A549 (cell line): ENCODE measurements around the gene LRP5. TPM values are rescaled to one million over a fixed set of nuclear protein-coding genes. Genes with fewer than 3 reads are reported as not detected.

Source experiments
- ATAC-seq, 2 experiments: fragments of 200-7000 bp in 1 of 2; fragments of >200 bp in 1 of 2; cut with Nextera tagmentation in 1 of 2; cut with Tn5 transposase in 1 of 2; 3 replicates each; pipeline versions ENCODE4 v1.8.0 to v1.9.1; 2018 to 2020; ENCODE audit warnings: mild to moderate bottlenecking in 1 of 2, moderate library complexity in 1 of 2
- CTCF ChIA-PET: fragments of 300-600 bp; sonication (Branson Sonifier 250); formaldehyde crosslinking; extraction: SDS; loops from one replicate; lab custom pipeline; 2021; ENCODE audit warnings: antibody characterized with exemption, inconsistent platforms; lab: Yijun Ruan, JAX
- POLR2A ChIA-PET: fragments of 350-600 bp; formaldehyde crosslinking; extraction: SDS; loops from one replicate; lab custom pipeline; 2021; ENCODE audit warnings: antibody characterized with exemption, inconsistent platforms; lab: Yijun Ruan, JAX
- DNase-seq, 2 experiments: peaks; one replicate each; pipeline versions ENCODE4 v3.0.0 to v3.0.0-alpha.2; 2011 to 2016; ENCODE audit warnings: low read depth in 1 of 2, low spot score in 1 of 2
- FAIRE-seq: peaks from 2 replicates; lab custom pipeline; 2011; peaks lifted over from hg19 to GRCh38; lab: Jason Lieb, UNC
- H3K27ac ChIP-seq, 2 experiments: fragments of >200 bp; sonication (Bioruptor Twin); formaldehyde crosslinking; 3 replicates each; pipeline ENCODE4 v1.5.1; 2016 to 2017
- H3K4me1 ChIP-seq: fragments of >200 bp; sonication (Bioruptor Twin); formaldehyde crosslinking; 3 replicates; pipeline ENCODE4 v1.6.1; 2016
- H3K4me2 ChIP-seq: fragments of >200 bp; sonication (Bioruptor Twin); formaldehyde crosslinking; 3 replicates; pipeline ENCODE4 v1.6.1; 2016
- H3K4me3 ChIP-seq: fragments of >200 bp; sonication (Bioruptor Twin); formaldehyde crosslinking; 3 replicates; pipeline ENCODE4 v1.5.1; 2016
- H3K9me3 ChIP-seq: fragments of >200 bp; sonication (Bioruptor Twin); formaldehyde crosslinking; 3 replicates; pipeline ENCODE4 v1.6.1; 2016
- BHLHE40 ChIP-seq: IDR thresholded peaks from 2 replicates; pipeline ENCODE4 v1.6.1; 2012; ENCODE audit warnings: low read depth, low read length, inconsistent platforms
- CBX2 ChIP-seq: fragments of 200-600 bp; sonication (generic); IDR thresholded peaks from 2 replicates; pipeline ENCODE4 v1.6.1; 2016; ENCODE audit warnings: low read depth, mild to moderate bottlenecking, borderline replicate concordance
- CHD2 ChIP-seq: fragments of 150-350 bp; IDR thresholded peaks from 2 replicates; pipeline ENCODE4 v1.6.1; 2014; ENCODE audit warnings: low read length; ENCODE audit not compliant: partially characterized antibody
- FOSB ChIP-seq: fragments of 250-450 bp; sonication (Bioruptor Pico); IDR thresholded peaks from 2 replicates; pipeline ENCODE4 v1.5.0; 2020; ENCODE audit warnings: mild to moderate bottlenecking, moderate library complexity
- FOXS1 ChIP-seq: fragments of 250-450 bp; sonication (Bioruptor Pico); IDR thresholded peaks from 2 replicates; pipeline ENCODE4 v1.5.0; 2020; ENCODE audit warnings: mild to moderate bottlenecking, moderate library complexity
- HOXA7 ChIP-seq: fragments of 250-450 bp; sonication (Bioruptor Pico); IDR thresholded peaks from 2 replicates; pipeline ENCODE4 v1.5.0; 2020; ENCODE audit warnings: mild to moderate bottlenecking, moderate library complexity
- JUN ChIP-seq, 2 experiments: fragments of >200 bp; sonication (Bioruptor Twin); formaldehyde crosslinking; IDR thresholded peaks; 2 replicates in 1 of 2; 3 replicates in 1 of 2; pipeline ENCODE4 v1.6.1; 2016 to 2017
- KDM1A ChIP-seq: fragments of 200-600 bp; sonication (generic); IDR thresholded peaks from 2 replicates; pipeline ENCODE4 v1.6.1; 2016; ENCODE audit warnings: low read depth, mild to moderate bottlenecking
- MYC ChIP-seq: IDR thresholded peaks from 2 replicates; pipeline ENCODE4 v1.6.1; 2012; ENCODE audit warnings: mild to moderate bottlenecking, inconsistent platforms, low read length, improper control_type of control experiment, borderline replicate concordance
- NPAS2 ChIP-seq: fragments of 250-450 bp; sonication (Bioruptor Pico); IDR thresholded peaks from 2 replicates; pipeline ENCODE4 v1.8.0; 2022; ENCODE audit warnings: mild to moderate bottlenecking, moderate library complexity, borderline replicate concordance
- NR3C1 ChIP-seq: fragments of >200 bp; sonication (Bioruptor Twin); formaldehyde crosslinking; IDR thresholded peaks from 3 replicates; pipeline ENCODE4 v1.6.1; 2017
- RARB ChIP-seq: fragments of 250-450 bp; sonication (Bioruptor Pico); IDR thresholded peaks from 2 replicates; pipeline ENCODE4 v1.8.0; 2021; ENCODE audit warnings: mild to moderate bottlenecking, moderate library complexity
- SREBF2 ChIP-seq: fragments of 450-650 bp; IDR thresholded peaks from 2 replicates; pipeline ENCODE4 v1.6.1; 2014; ENCODE audit warnings: mild to moderate bottlenecking, moderate library complexity
- ZNF302 ChIP-seq: fragments of 250-450 bp; sonication (Bioruptor Pico); IDR thresholded peaks from 2 replicates; pipeline ENCODE4 v1.9.0; 2021; ENCODE audit warnings: inconsistent platforms, mild to moderate bottlenecking, moderate library complexity
- ZSCAN20 ChIP-seq: fragments of 250-450 bp; sonication (Bioruptor Pico); IDR thresholded peaks from 2 replicates; pipeline ENCODE4 v1.8.0; 2022; ENCODE audit warnings: mild to moderate bottlenecking, moderate library complexity
- WGBS: methylation state at CpG from one replicate; pipeline ENCODE4 v1.1.6; 2017; ENCODE audit errors: missing lambda C conversion rate; 5-methylcytosine and 5-hydroxymethylcytosine counted together
- polyA plus RNA-seq, 4 experiments: library from polyadenylated mRNA; depleted of rRNA in 3 of 4; stranded (reverse); fragments of >200 nt; fragmentation: RNase III in 1 of 4; extraction: RNeasy Plus Mini Kit Qiagen cat#74134 plus additional on column Dnase treatment in 1 of 4; gene quantifications; 2 replicates in 3 of 4; 3 replicates in 1 of 4; pipeline ENCODE4 v1.2.3, GENCODE V29; 2011 to 2017
- TF ChIP-seq, protein P1 (sequence below): fragments of 200-600 bp; sonication (generic); IDR thresholded peaks from 2 replicates; pipeline ENCODE4 v1.6.1; 2016; ENCODE audit warnings: antibody characterized with exemption, mild to moderate bottlenecking, moderate library complexity
- TF ChIP-seq, protein P2 (sequence below): fragments of >200 bp; sonication (Bioruptor Twin); formaldehyde crosslinking; IDR thresholded peaks from 3 replicates; pipeline ENCODE4 v1.6.1; 2016
- TF ChIP-seq, protein P3 (sequence below): fragments of >200 bp; sonication (Bioruptor Twin); formaldehyde crosslinking; IDR thresholded peaks from 3 replicates; pipeline ENCODE4 v1.5.1; 2016
- TF ChIP-seq, protein P4 (sequence below): IDR thresholded peaks from 2 replicates; pipeline ENCODE4 v1.6.1; 2012
- TF ChIP-seq, protein P5 (sequence below): fragments of 250-450 bp; sonication (Bioruptor Pico); IDR thresholded peaks from 2 replicates; pipeline ENCODE4 v1.5.0; 2020; ENCODE audit warnings: low read depth, mild to moderate bottlenecking, moderate library complexity

LRP5 gene
- polyA plus RNA-seq, 2 of the 4 experiments (the other 2 are of a cell fraction): 10.9 to 32.3 TPM

DNA sequence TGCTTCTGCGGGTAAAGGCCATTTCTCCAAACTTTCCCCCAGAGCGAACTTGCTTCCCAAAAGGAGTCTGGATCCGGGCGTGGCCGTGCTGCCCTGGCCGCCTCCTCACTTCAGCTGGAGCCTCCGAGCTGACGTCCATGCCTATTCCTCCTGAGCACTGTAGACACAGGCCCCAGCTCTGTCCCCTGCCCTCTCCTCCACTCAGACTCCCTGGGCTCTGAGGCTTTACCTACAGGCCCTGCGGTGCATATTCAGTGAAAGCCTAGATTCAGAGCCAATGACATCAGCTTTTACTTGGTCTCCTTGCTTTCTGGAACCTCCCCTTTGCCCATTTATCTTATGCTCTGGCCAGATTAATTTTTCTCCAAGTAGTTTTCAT is 9.7 kb downstream of the LRP5 start:
- ATAC-seq: peak in 1 of 2 experiments; percentile 17; a peak in 3 of 6 replicates
- Histone ChIP-seq H3K4me3 (no peak overlapping the region), H3K27ac (peak overlapping the region in 1 of 2 experiments; percentile 48; a peak in 3 of 6 replicates), H3K4me2 (peak overlapping the region; percentile 13; the same call in 1 of the 3 replicates), H3K4me1 (peaks cover 30% of the 10 kb centered on the region), H3K9me3 (no peaks in the 10 kb centered on the region)
- no peak for TF ChIP-seq ZNF302
- DNase-seq: no peak
- POLR2A ChIA-PET: no interaction called here
- WGBS: 81% methylated on average over 9 of the region's 9 CpGs
- CTCF ChIA-PET: interaction anchor here (0.6 to 3.7 kb wide), 4 partner anchors 24 to 60 kb away, joined by 3 to 13 read pairs (median 4); no protein-coding TSS in a partner anchor
- FAIRE-seq: no peak

DNA sequence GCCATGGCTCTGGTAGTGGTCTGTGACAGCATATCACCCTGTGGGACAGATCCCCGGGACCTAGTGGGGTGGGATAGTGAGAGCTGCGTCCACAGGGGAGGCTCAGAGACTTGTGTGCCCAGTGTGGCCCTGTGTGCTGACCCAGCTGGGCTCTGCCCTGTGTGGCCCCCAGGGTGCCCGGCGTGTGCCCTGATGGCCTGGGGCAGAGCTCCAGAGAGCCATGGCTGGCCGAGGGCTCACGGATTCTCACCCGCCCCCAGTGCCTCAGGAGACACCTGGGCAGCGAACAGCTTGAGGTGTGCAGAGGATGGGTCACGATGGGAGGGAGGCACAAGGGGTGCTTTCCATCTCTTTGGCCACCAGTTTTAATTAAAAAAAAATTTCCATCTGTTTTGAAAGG is 11.8 kb downstream of the LRP5 start:
- POLR2A ChIA-PET: no interaction called here
- DNase-seq: no peak
- no peak for ATAC-seq
- peaks cover 30% of the 10 kb centered on the region for H3K4me1 ChIP-seq
- no peaks in the 10 kb centered on the region for H3K9me3 ChIP-seq
- TF ChIP-seq RARB: no peak
- no peak for TF ChIP-seq BHLHE40
- H3K27ac ChIP-seq: no peak overlapping the region
- CTCF ChIA-PET: interaction anchor here (0.6 to 1.4 kb wide), 5 partner anchors 13 to 67 kb away, joined by 3 to 6 read pairs (median 3); no protein-coding TSS in a partner anchor
- H3K4me3 ChIP-seq: no peak overlapping the region
- no peak overlapping the region for H3K4me2 ChIP-seq
- WGBS: 95% methylated on average over 9 of the region's 9 CpGs
- no peak for FAIRE-seq

DNA sequence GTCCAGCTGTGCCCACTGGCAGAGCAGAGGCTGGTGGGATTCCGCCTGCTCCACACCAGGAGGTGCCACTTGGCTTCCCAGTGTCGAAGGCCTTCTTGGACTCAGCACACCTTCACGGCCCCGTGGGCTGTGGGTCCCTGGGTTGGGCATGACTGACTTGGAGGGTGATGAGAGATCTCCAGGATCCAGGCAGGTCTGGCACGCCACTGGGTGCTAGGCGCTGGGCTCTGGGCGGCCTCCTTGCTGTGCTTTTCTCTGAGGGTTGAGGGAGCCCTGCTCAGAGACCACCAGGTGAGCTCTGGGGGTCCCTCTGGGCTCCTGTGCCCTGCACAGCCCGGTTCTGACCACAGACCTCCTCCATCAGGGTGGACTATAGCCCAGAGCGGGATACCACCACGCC is 12.3 kb downstream of the LRP5 start:
- TF ChIP-seq HOXA7 (CRISPR knock-in tag): no peak
- TF ChIP-seq, protein P1, sequence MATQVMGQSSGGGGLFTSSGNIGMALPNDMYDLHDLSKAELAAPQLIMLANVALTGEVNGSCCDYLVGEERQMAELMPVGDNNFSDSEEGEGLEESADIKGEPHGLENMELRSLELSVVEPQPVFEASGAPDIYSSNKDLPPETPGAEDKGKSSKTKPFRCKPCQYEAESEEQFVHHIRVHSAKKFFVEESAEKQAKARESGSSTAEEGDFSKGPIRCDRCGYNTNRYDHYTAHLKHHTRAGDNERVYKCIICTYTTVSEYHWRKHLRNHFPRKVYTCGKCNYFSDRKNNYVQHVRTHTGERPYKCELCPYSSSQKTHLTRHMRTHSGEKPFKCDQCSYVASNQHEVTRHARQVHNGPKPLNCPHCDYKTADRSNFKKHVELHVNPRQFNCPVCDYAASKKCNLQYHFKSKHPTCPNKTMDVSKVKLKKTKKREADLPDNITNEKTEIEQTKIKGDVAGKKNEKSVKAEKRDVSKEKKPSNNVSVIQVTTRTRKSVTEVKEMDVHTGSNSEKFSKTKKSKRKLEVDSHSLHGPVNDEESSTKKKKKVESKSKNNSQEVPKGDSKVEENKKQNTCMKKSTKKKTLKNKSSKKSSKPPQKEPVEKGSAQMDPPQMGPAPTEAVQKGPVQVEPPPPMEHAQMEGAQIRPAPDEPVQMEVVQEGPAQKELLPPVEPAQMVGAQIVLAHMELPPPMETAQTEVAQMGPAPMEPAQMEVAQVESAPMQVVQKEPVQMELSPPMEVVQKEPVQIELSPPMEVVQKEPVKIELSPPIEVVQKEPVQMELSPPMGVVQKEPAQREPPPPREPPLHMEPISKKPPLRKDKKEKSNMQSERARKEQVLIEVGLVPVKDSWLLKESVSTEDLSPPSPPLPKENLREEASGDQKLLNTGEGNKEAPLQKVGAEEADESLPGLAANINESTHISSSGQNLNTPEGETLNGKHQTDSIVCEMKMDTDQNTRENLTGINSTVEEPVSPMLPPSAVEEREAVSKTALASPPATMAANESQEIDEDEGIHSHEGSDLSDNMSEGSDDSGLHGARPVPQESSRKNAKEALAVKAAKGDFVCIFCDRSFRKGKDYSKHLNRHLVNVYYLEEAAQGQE: no peak
- TF ChIP-seq, all 56 proteins: peak for 0
- Histone ChIP-seq H3K4me1 (peaks cover 30% of the 10 kb centered on the region), H3K4me3 (no peak overlapping the region), H3K9me3 (no peaks in the 10 kb centered on the region), H3K4me2 (no peak overlapping the region), H3K27ac (no peak overlapping the region)
- FAIRE-seq (no peak), DNase-seq (no peak), ATAC-seq (no peak)
- 88% methylated on average over 6 of the region's 10 CpGs for WGBS
- ChIA-PET POLR2A (no interaction called here), CTCF (interaction anchor here (0.6 to 1.4 kb wide), 7 partner anchors 11 to 122 kb away, joined by 3 to 6 read pairs (median 3); no protein-coding TSS in a partner anchor)

DNA sequence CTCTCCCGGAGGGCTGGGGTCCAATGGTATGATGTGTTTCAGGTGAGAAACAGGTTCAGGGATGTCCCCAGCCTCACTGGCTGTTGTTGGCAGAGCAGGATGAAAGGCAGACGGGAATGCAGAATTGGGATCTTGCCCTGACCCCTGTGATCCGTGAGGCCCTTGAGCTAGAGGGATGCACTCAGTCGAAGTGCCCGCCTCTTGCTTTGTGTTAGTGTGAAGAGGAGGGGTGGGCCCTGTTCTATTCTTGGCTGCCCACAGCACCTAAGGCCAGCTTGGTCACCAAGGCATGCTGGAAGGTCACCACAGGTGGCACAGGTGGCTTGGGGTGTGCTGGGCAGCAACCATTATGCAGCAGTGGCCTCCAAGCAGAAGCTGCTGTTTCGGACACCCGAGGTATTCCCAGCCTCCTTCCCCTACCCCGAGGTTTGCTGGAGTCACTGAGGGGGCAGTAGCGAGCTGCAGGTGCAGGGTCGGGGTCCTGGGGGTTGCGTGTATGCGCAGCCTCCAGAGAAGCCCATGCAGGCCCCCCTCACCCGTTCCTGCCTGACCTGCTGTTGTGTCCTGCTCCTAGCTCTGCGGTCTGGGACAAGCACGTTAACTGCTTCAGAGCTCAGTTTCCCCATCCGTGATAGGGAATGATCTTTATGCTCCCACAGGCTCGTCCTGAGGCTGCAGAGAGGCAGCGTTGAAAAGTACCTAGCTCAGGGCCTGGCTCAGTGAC is 13.0 kb downstream of the LRP5 start:
- POLR2A ChIA-PET: interaction anchor here (0.6 to 1.1 kb wide), 3 partner anchors 53 to 1714 kb away, joined by 3 to 12 read pairs (median 3); partner anchors contain the start of gene C11orf24
- Histone ChIP-seq H3K9me3 (no peaks in the 10 kb centered on the region), H3K4me2 (no peak overlapping the region), H3K4me3 (no peak overlapping the region), H3K4me1 (peaks cover 30% of the 10 kb centered on the region), H3K27ac (no peak overlapping the region)
- FAIRE-seq: no peak
- WGBS: 94% methylated on average over 14 of the region's 18 CpGs
- CTCF ChIA-PET: interaction anchor here (0.9 to 1.5 kb wide), 6 partner anchors 9 to 121 kb away, joined by 3 to 5 read pairs (median 3); no protein-coding TSS in a partner anchor
- peak in 1 of 2 experiments; percentile 23; a peak in 2 of 6 replicates for ATAC-seq
- TF ChIP-seq CBX2 (no peak), FOXS1 (CRISPR knock-in tag) (no peak), ZSCAN20 (CRISPR knock-in tag) (no peak), CHD2 (no peak), NPAS2 (CRISPR knock-in tag) (no peak), JUN (IDR thresholded peaks at IDR 0.05) (no peak), FOSB (CRISPR knock-in tag) (no peak), KDM1A (no peak), NR3C1 (no peak), SREBF2 (no peak), HOXA7 (CRISPR knock-in tag) (no peak), MYC (no peak)
- TF ChIP-seq, protein P2, sequence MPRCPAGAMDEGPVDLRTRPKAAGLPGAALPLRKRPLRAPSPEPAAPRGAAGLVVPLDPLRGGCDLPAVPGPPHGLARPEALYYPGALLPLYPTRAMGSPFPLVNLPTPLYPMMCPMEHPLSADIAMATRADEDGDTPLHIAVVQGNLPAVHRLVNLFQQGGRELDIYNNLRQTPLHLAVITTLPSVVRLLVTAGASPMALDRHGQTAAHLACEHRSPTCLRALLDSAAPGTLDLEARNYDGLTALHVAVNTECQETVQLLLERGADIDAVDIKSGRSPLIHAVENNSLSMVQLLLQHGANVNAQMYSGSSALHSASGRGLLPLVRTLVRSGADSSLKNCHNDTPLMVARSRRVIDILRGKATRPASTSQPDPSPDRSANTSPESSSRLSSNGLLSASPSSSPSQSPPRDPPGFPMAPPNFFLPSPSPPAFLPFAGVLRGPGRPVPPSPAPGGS: no peak
- TF ChIP-seq, protein P3, sequence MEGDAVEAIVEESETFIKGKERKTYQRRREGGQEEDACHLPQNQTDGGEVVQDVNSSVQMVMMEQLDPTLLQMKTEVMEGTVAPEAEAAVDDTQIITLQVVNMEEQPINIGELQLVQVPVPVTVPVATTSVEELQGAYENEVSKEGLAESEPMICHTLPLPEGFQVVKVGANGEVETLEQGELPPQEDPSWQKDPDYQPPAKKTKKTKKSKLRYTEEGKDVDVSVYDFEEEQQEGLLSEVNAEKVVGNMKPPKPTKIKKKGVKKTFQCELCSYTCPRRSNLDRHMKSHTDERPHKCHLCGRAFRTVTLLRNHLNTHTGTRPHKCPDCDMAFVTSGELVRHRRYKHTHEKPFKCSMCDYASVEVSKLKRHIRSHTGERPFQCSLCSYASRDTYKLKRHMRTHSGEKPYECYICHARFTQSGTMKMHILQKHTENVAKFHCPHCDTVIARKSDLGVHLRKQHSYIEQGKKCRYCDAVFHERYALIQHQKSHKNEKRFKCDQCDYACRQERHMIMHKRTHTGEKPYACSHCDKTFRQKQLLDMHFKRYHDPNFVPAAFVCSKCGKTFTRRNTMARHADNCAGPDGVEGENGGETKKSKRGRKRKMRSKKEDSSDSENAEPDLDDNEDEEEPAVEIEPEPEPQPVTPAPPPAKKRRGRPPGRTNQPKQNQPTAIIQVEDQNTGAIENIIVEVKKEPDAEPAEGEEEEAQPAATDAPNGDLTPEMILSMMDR: no peak
- TF ChIP-seq, protein P4, sequence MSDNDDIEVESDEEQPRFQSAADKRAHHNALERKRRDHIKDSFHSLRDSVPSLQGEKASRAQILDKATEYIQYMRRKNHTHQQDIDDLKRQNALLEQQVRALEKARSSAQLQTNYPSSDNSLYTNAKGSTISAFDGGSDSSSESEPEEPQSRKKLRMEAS: no peak
- TF ChIP-seq, protein P5, sequence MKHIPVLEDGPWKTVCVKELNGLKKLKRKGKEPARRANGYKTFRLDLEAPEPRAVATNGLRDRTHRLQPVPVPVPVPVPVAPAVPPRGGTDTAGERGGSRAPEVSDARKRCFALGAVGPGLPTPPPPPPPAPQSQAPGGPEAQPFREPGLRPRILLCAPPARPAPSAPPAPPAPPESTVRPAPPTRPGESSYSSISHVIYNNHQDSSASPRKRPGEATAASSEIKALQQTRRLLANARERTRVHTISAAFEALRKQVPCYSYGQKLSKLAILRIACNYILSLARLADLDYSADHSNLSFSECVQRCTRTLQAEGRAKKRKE (CRISPR knock-in tag): no peak
- DNase-seq: no peak
